Measurements from ENCODE around the gene PCSK4.
A peak's percentile ranks its signal among the peaks of the same experiment; 100 is the strongest.

The PCSK4 gene

GRCh38 chr19:1433119-1434039, 56.8 kb downstream of the PCSK4 start (continued):
- no peak for TF ChIP-seq ZSCAN5A (tag by site-specific recombination; IDR thresholded peaks at IDR 0.05)
- no peak for TF ChIP-seq ZNF366 (tag by site-specific recombination; conservative IDR thresholded peaks at IDR 0.05)
- no peak for TF ChIP-seq ZNF223 (tag by site-specific recombination; IDR thresholded peaks at IDR 0.05)
- peak; percentile 57 for TF ChIP-seq EGR2 (tag by site-specific recombination; IDR thresholded peaks at IDR 0.05; ENCODE audit: low read depth)
- no peak for TF ChIP-seq ZFP37 (tag by site-specific recombination; IDR thresholded peaks at IDR 0.05)
- TF ChIP-seq ZBTB48 (tag by site-specific recombination; IDR thresholded peaks at IDR 0.05) = no peak
- no peak for TF ChIP-seq ZNF2 (tag by site-specific recombination; IDR thresholded peaks at IDR 0.05)
- peak; percentile 76 for TF ChIP-seq HIC1 (tag by site-specific recombination; IDR thresholded peaks at IDR 0.05)
- no peak for TF ChIP-seq ZBTB6 (tag by site-specific recombination; IDR thresholded peaks at IDR 0.05)
- TF ChIP-seq ZNF600 (tag by site-specific recombination; IDR thresholded peaks at IDR 0.05) = 0 out of 2 replicates have a peak, but pooled peaks have one; percentile 9
- peak; percentile 38; the same call in 1 of the 2 replicates for TF ChIP-seq BCL11B (tag by site-specific recombination; IDR thresholded peaks at IDR 0.05; ENCODE audit: low read depth)
- TF ChIP-seq ZNF274 (IDR thresholded peaks at IDR 0.05; ENCODE audit: low read length) = no peak
- no peak for TF ChIP-seq ZNF274 (tag by site-specific recombination; IDR thresholded peaks at IDR 0.05; ENCODE audit: borderline replicate concordance)
- no peak for TF ChIP-seq ZNF404 (tag by site-specific recombination; IDR thresholded peaks at IDR 0.05)

- H3K9me3 ChIP-seq (ENCODE audit: control insufficient read depth, insufficient read depth, low read depth, low read length) = no peaks in the 10 kb centered on the region
- no peak overlapping the region for H3K27ac ChIP-seq (ENCODE audit: extremely low read depth, low read depth, low read length)
- ChIA-PET POLR2A (no interaction called here), CTCF (no interaction called here)
- TF ChIP-seq ZBTB17 (tag by site-specific recombination; IDR thresholded peaks at IDR 0.05) (no peak), ZNF791 (tag by site-specific recombination; IDR thresholded peaks at IDR 0.05) (no peak), ZNF571 (tag by site-specific recombination; IDR thresholded peaks at IDR 0.05) (no peak), ZNF623 (tag by site-specific recombination; IDR thresholded peaks at IDR 0.05) (peak; percentile 43; the same call in 1 of the 2 replicates), ZNF514 (tag by site-specific recombination; IDR thresholded peaks at IDR 0.05) (no peak), ZNF777 (tag by site-specific recombination; IDR thresholded peaks at IDR 0.05; ENCODE audit: borderline replicate concordance) (no peak)
- H3K36me3 ChIP-seq (ENCODE audit: control insufficient read depth in 2 of 2, insufficient read depth in 1 of 2, low read length in 2 of 2) = peaks cover 17 to 70% of the 10 kb centered on the region in 2 experiments; a peak in 2 of 3 replicates
- H3K4me3 ChIP-seq (ENCODE audit: low read depth, low read length) = no peak overlapping the region
- no peaks in the 10 kb centered on the region for H3K4me1 ChIP-seq (ENCODE audit: control insufficient read depth, insufficient read depth, low read length)
Observed at GRCh38 chr19:1432507-1432887, 57.7 kb downstream of the PCSK4 start.

Data from HEK293 (cell line).